ENCODE measurements around the gene AADACL3.
"Not testable (repeated sequence)": the region's sequence is repeated elsewhere in the genome, so short reads cannot be mapped to it uniquely, and the experiment has no call there.

The AADACL3 gene

GRCh38 chr1:12715896-12716437 lies at the start of gene AADACL3:
Gene AADACL3 (plus strand): TSS chr1:12716110. CDS start chr1:12716177, 67 bp downstream.
- TF ChIP-seq, protein P1, sequence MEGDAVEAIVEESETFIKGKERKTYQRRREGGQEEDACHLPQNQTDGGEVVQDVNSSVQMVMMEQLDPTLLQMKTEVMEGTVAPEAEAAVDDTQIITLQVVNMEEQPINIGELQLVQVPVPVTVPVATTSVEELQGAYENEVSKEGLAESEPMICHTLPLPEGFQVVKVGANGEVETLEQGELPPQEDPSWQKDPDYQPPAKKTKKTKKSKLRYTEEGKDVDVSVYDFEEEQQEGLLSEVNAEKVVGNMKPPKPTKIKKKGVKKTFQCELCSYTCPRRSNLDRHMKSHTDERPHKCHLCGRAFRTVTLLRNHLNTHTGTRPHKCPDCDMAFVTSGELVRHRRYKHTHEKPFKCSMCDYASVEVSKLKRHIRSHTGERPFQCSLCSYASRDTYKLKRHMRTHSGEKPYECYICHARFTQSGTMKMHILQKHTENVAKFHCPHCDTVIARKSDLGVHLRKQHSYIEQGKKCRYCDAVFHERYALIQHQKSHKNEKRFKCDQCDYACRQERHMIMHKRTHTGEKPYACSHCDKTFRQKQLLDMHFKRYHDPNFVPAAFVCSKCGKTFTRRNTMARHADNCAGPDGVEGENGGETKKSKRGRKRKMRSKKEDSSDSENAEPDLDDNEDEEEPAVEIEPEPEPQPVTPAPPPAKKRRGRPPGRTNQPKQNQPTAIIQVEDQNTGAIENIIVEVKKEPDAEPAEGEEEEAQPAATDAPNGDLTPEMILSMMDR (IDR thresholded peaks at IDR 0.05; ENCODE audit: borderline replicate concordance, control extremely low read depth, extremely low read depth, insufficient read depth, missing control alignments), result no peak
- DNase-seq (ENCODE audit: low spot score), result no peak
- in situ Hi-C loops (cut with MboI; ENCODE audit: low sequenced_read_pairs, unreplicated experiment), result no loop called here

DNA sequence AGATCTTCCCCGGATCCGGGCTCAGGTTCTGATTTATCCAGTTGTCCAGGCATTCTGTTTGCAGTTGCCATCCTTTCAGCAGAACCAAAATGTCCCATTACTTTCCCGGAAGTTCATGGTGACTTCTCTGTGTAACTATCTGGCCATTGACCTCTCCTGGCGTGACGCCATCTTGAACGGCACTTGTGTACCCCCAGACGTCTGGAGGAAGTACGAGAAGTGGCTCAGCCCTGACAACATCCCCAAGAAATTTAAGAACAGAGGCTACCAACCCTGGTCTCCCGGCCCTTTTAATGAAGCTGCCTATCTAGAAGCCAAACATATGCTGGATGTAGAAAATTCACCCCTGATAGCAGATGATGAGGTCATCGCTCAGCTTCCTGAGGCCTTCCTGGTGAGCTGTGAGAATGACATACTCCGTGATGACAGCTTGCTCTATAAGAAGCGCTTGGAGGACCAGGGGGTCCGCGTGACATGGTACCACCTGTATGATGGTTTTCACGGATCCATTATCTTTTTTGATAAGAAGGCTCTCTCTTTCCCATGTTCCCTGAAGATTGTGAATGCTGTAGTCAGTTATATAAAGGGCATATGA lies 49.7 kb upstream of the AADACL3 start:
- no peak for DNase-seq (ENCODE audit: low spot score)
- in situ Hi-C loops (cut with MboI; ENCODE audit: low sequenced_read_pairs, unreplicated experiment), result no loop called here
- TF ChIP-seq, protein P1 (IDR thresholded peaks at IDR 0.05; ENCODE audit: borderline replicate concordance, control extremely low read depth, extremely low read depth, insufficient read depth, missing control alignments), result no peak

GRCh38 chr1:12669529-12670068 lies 46.3 kb upstream of the AADACL3 start:
- in situ Hi-C loops (cut with MboI; ENCODE audit: low sequenced_read_pairs, unreplicated experiment), result no loop called here
- TF ChIP-seq, protein P1 (IDR thresholded peaks at IDR 0.05; ENCODE audit: borderline replicate concordance, control extremely low read depth, extremely low read depth, insufficient read depth, missing control alignments), result no peak
- DNase-seq (ENCODE audit: low spot score), result no peak

GRCh38 chr1:12674358-12674757 lies 41.6 kb upstream of the AADACL3 start:
- TF ChIP-seq, protein P1 (IDR thresholded peaks at IDR 0.05; ENCODE audit: borderline replicate concordance, control extremely low read depth, extremely low read depth, insufficient read depth, missing control alignments), result no peak
- in situ Hi-C loops (cut with MboI; ENCODE audit: low sequenced_read_pairs, unreplicated experiment), result no loop called here

DNA sequence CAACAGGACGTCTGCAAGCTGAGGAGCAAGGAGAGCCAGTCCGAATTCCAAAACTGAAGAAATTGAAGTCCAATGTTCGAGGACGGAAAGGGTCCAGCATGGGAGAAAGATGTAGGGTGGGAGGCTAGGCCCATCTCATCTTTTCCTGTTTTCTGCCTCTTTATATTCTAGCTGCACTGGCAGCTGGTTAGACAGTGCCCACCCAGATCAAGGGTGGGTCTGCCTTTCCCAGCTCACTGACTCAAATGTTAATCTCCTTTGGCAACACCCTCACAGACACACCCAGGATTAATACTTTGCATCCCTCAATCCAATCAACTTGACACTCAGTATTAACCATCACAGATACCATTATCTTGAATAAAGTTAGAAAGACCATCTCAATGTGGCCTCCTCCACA lies 39.8 kb upstream of the AADACL3 start:
- in situ Hi-C loops (cut with MboI; ENCODE audit: low sequenced_read_pairs, unreplicated experiment); DNase-seq (ENCODE audit: low spot score): not testable (repeated sequence)

More at GRCh38 chr1:12674358-12674757, 41.6 kb upstream of the AADACL3 start:
- no peak for DNase-seq (ENCODE audit: low spot score)

DNA sequence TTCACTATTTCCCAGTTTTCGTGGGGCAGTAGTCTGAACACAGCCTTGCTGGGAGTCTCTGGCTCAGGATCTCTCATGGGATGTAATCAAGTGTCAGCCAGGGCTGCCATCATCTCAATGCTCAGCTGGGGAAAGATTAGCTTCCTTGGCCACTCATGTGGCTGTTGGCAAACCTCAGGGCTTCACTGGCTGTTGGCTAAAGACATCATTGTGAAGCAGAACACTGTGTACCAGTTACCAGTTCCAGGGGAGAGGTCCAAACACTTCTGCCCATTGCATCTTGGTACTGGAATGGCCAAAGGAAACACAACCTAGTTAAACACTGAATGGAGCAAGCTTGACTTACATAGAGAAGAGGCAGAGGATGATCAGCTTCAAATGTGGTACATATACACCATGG lies 38.3 kb upstream of the AADACL3 start:
- TF ChIP-seq, protein P1 (IDR thresholded peaks at IDR 0.05; ENCODE audit: borderline replicate concordance, control extremely low read depth, extremely low read depth, insufficient read depth, missing control alignments), result no peak
- DNase-seq (ENCODE audit: low spot score), result no peak
- in situ Hi-C loops (cut with MboI; ENCODE audit: low sequenced_read_pairs, unreplicated experiment), result no loop called here

- TF ChIP-seq, protein P1 (IDR thresholded peaks at IDR 0.05; ENCODE audit: borderline replicate concordance, control extremely low read depth, extremely low read depth, insufficient read depth, missing control alignments), result no peak
- in situ Hi-C loops (cut with MboI; ENCODE audit: low sequenced_read_pairs, unreplicated experiment), result no loop called here
- no peak for DNase-seq (ENCODE audit: low spot score)
Measured at GRCh38 chr1:12678350-12678749, 37.6 kb upstream of the AADACL3 start.

Measured in GM13976 (cell line).